ENCODE measurements around the gene GPR15LG.

Gene GPR15LG

DNA sequence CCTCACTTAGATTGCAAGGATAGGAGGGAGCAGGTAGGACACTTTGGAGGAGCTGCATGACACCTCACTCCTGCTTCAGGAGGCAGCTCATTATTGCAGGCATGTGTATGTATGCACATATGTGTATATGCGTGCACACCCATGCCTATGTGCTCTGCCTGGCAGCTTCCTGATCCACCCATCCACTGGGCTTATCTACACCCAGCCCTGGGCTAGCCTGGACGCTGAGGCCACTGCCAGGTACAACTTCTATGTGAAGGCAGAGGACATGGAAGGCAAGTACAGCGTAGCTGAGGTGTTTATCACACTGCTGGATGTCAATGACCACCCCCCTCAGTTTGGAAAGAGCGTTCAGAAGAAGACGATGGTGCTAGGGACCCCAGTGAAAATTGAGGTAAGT is 38.4 kb downstream of the GPR15LG start:
- no peak for DNase-seq
- Histone ChIP-seq H3K27ac (ENCODE audit: insufficient read depth, low read length, poor library complexity, severe bottlenecking) (no peak overlapping the region), H3K4me3 (ENCODE audit: insufficient read depth, low read depth, low read length, poor library complexity, severe bottlenecking) (no peak overlapping the region), H3K9me3 (ENCODE audit: control insufficient read depth, low read length) (no peaks in the 10 kb centered on the region), H3K4me1 (ENCODE audit: control insufficient read depth, insufficient read depth, low read length, poor library complexity, severe bottlenecking) (no peaks in the 10 kb centered on the region), H3K36me3 (ENCODE audit: control insufficient read depth, insufficient read depth, low read length) (no peaks in the 10 kb centered on the region), H3K27me3 (replicated peaks; ENCODE audit: control insufficient read depth, insufficient read depth, low read length, poor library complexity, severe bottlenecking) (no peaks in the 10 kb centered on the region)

DNA sequence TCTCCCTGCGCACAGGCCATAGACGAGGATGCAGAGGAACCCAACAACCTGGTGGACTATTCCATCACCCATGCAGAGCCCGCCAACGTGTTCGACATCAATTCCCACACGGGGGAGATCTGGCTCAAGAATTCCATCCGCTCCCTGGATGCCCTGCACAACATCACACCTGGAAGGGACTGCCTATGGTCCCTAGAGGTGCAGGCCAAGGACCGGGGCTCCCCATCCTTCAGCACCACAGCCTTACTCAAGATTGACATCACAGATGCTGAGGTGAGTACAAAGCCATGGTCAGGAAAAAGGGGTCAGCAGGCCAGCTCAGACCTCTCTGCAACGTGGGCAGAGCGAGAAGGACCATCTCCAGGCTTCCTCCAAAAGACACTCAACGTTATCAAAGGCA is 39.5 kb downstream of the GPR15LG start:
- H3K36me3 ChIP-seq (ENCODE audit: control insufficient read depth, insufficient read depth, low read length): no peaks in the 10 kb centered on the region
- no peaks in the 10 kb centered on the region for H3K27me3 ChIP-seq (replicated peaks; ENCODE audit: control insufficient read depth, insufficient read depth, low read length, poor library complexity, severe bottlenecking)
- H3K27ac ChIP-seq (ENCODE audit: insufficient read depth, low read length, poor library complexity, severe bottlenecking): no peak overlapping the region
- no peak overlapping the region for H3K4me3 ChIP-seq (ENCODE audit: insufficient read depth, low read depth, low read length, poor library complexity, severe bottlenecking)
- no peaks in the 10 kb centered on the region for H3K4me1 ChIP-seq (ENCODE audit: control insufficient read depth, insufficient read depth, low read length, poor library complexity, severe bottlenecking)
- no peaks in the 10 kb centered on the region for H3K9me3 ChIP-seq (ENCODE audit: control insufficient read depth, low read length)
- no peak for DNase-seq

DNA sequence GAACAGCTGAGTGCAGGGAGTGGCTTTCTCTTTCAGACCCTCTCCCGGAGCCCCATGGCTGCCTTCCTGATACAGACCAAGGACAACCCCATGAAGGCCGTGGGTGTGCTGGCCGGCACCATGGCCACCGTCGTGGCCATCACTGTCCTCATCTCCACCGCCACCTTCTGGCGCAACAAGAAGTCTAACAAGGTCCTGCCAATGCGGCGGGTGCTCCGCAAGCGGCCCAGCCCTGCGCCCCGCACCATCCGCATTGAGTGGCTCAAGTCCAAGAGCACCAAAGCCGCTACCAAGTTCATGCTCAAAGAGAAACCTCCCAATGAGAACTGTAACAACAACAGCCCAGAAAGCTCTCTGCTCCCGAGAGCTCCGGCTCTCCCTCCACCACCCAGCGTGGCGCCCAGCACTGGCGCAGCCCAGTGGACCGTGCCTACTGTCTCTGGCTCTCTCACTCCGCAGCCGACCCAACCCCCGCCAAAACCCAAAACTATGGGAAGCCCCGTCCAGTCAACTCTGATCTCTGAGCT is 40.5 kb downstream of the GPR15LG start:
- Histone ChIP-seq H3K27me3 (replicated peaks; ENCODE audit: control insufficient read depth, insufficient read depth, low read length, poor library complexity, severe bottlenecking) (no peaks in the 10 kb centered on the region), H3K9me3 (ENCODE audit: control insufficient read depth, low read length) (no peaks in the 10 kb centered on the region), H3K4me1 (ENCODE audit: control insufficient read depth, insufficient read depth, low read length, poor library complexity, severe bottlenecking) (no peaks in the 10 kb centered on the region), H3K27ac (ENCODE audit: insufficient read depth, low read length, poor library complexity, severe bottlenecking) (no peak overlapping the region), H3K4me3 (ENCODE audit: insufficient read depth, low read depth, low read length, poor library complexity, severe bottlenecking) (no peak overlapping the region), H3K36me3 (ENCODE audit: control insufficient read depth, insufficient read depth, low read length) (no peaks in the 10 kb centered on the region)
- no peak for DNase-seq

DNA sequence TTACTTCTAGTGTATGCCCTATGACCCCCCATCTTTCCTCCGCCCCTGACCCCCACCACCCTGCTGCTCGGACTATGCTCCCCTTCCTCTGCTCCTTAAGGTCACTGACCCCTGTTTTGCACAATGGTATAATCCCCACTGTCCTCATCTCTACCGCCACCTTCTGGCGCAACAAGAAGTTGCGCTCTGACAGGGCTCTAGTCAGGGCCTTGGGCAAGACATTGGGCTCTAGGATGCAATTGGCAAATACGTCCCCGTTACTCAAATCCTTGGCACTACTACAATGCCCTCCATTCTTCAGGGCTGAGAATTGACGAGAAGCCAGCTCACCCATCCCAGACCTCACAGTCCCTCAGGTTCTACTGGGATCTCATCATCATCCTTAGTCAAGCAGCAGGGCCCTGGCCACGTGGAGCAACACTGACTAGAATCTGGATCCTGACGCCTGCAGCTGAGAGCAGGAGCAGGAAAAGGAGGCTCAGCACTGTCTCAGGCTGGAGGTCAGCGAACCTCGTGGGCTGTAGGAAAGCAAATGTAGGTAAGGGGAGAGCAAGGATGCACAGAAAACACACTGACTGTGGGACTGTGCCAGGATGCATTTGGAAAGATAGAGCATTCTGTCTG is 41.1 kb downstream of the GPR15LG start:
- no peak overlapping the region for H3K4me3 ChIP-seq (ENCODE audit: insufficient read depth, low read depth, low read length, poor library complexity, severe bottlenecking)
- H3K27me3 ChIP-seq (replicated peaks; ENCODE audit: control insufficient read depth, insufficient read depth, low read length, poor library complexity, severe bottlenecking): no peaks in the 10 kb centered on the region
- H3K27ac ChIP-seq (ENCODE audit: insufficient read depth, low read length, poor library complexity, severe bottlenecking): no peak overlapping the region
- DNase-seq: no peak
- H3K4me1 ChIP-seq (ENCODE audit: control insufficient read depth, insufficient read depth, low read length, poor library complexity, severe bottlenecking): no peaks in the 10 kb centered on the region
- no peaks in the 10 kb centered on the region for H3K9me3 ChIP-seq (ENCODE audit: control insufficient read depth, low read length)
- no peaks in the 10 kb centered on the region for H3K36me3 ChIP-seq (ENCODE audit: control insufficient read depth, insufficient read depth, low read length)

DNA sequence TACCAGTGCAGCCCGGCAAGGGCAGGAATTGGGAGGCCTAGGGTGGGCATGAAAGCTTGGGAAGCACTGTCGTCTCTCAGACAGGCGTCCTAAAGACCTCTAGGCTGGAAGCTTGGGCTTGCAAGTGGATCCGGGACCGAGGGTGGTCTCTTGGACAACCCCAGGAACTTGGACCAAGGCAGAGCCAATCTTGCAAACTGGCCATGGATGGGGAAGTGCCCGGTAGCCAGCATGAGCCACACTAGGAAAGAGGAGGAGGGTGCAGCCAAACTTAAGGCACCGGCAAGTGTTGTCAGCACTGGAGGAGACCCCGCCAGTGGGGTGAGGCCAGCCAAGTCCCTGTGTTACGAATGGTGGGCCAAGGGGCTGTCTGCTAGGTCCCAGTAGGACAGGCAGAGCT is 43.2 kb downstream of the GPR15LG start:
- no peak for DNase-seq
- H3K9me3 ChIP-seq (ENCODE audit: control insufficient read depth, low read length): no peaks in the 10 kb centered on the region

DNA sequence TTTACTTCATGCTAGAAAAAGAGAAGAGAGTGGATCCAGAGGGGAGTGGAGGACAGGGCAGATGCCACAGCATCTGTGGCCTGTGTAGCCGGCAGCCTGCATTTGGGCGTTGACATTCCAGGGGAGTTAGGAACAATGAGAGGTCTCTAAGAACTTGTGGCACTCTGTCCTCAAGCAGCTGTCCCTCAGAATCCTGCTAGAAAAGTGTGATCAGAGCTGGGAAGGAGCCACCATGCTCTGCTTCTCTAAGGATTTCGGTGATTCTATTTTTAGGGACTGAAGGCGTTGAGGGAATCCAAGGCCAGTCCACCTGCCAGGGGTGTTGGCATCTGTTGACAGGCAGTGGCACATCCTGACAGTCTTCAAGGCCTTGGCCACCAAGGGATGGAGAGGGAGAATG is 44.1 kb downstream of the GPR15LG start:
- no peaks in the 10 kb centered on the region for H3K4me1 ChIP-seq (ENCODE audit: control insufficient read depth, insufficient read depth, low read length, poor library complexity, severe bottlenecking)
- H3K27ac ChIP-seq (ENCODE audit: insufficient read depth, low read length, poor library complexity, severe bottlenecking): no peak overlapping the region
- H3K36me3 ChIP-seq (ENCODE audit: control insufficient read depth, insufficient read depth, low read length): no peaks in the 10 kb centered on the region
- no peak overlapping the region for H3K4me3 ChIP-seq (ENCODE audit: insufficient read depth, low read depth, low read length, poor library complexity, severe bottlenecking)
- H3K9me3 ChIP-seq (ENCODE audit: control insufficient read depth, low read length): no peaks in the 10 kb centered on the region
- H3K27me3 ChIP-seq (replicated peaks; ENCODE audit: control insufficient read depth, insufficient read depth, low read length, poor library complexity, severe bottlenecking): no peaks in the 10 kb centered on the region
- DNase-seq: no peak

More for the DNA sequence above, 43.2 kb downstream of the GPR15LG start:
- H3K4me3 ChIP-seq (ENCODE audit: insufficient read depth, low read depth, low read length, poor library complexity, severe bottlenecking): no peak overlapping the region
- no peaks in the 10 kb centered on the region for H3K4me1 ChIP-seq (ENCODE audit: control insufficient read depth, insufficient read depth, low read length, poor library complexity, severe bottlenecking)
- H3K27me3 ChIP-seq (replicated peaks; ENCODE audit: control insufficient read depth, insufficient read depth, low read length, poor library complexity, severe bottlenecking): no peaks in the 10 kb centered on the region
- no peak overlapping the region for H3K27ac ChIP-seq (ENCODE audit: insufficient read depth, low read length, poor library complexity, severe bottlenecking)
- H3K36me3 ChIP-seq (ENCODE audit: control insufficient read depth, insufficient read depth, low read length): no peaks in the 10 kb centered on the region

DNA sequence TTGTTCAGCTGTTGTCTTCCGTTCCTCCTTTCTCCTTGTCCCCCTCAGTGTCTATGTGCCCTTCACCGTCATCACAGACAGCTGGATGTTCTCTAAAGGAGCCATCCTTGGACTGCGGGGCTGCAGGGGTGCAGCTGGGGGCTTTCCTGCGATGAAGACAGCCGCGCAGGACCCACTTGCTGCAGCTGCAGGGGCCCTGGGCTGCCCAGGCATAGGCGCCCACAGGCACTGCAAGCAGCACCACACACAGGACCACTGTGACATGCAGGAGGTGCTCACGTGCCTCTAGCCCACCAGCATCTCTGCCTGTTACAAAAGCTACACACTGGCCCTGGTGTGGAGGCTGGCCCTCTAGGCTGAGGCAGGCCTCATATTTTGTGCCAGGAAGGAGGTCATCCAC is 48.3 kb downstream of the GPR15LG start:
- Histone ChIP-seq H3K4me3 (ENCODE audit: insufficient read depth, low read depth, low read length, poor library complexity, severe bottlenecking) (no peak overlapping the region), H3K27ac (ENCODE audit: insufficient read depth, low read length, poor library complexity, severe bottlenecking) (no peak overlapping the region)

DNA sequence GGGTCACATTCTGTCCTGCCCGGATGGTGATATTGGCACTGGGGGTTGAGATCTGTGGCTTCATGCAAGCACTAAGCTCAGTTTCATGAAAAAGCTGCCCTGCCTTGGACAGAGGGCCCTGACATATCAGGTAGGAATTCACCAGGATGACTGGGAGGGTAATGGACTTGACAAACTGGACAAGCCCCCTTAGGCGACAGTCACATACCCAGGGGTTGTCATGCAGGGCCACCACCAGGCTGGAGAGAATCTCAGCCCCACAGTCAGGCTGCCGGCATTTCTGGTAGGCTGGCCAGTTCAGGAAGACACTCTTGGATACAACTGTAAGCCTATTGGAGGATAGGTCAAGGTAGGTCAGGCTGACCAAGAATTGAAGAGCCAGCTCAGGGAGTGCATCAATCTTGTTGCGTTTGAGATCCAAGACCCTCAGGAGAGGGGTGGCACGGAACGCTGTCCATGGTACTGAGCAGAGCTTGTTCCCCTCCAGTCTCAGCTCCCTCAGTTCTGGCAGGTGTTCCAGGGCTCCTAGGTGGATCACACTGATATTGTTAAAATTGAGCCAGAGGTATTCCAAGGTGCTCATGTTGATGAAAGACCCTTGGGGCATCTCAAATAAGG is 50.9 kb downstream of the GPR15LG start:
- H3K9me3 ChIP-seq (ENCODE audit: control insufficient read depth, low read length): no peaks in the 10 kb centered on the region
- H3K4me1 ChIP-seq (ENCODE audit: control insufficient read depth, insufficient read depth, low read length, poor library complexity, severe bottlenecking): no peaks in the 10 kb centered on the region
- no peak overlapping the region for H3K4me3 ChIP-seq (ENCODE audit: insufficient read depth, low read depth, low read length, poor library complexity, severe bottlenecking)
- H3K27ac ChIP-seq (ENCODE audit: insufficient read depth, low read length, poor library complexity, severe bottlenecking): no peak overlapping the region
- H3K27me3 ChIP-seq (replicated peaks; ENCODE audit: control insufficient read depth, insufficient read depth, low read length, poor library complexity, severe bottlenecking): no peaks in the 10 kb centered on the region
- no peak for DNase-seq
- H3K36me3 ChIP-seq (ENCODE audit: control insufficient read depth, insufficient read depth, low read length): no peaks in the 10 kb centered on the region

More for the DNA sequence above, 48.3 kb downstream of the GPR15LG start:
- no peak for DNase-seq
- Histone ChIP-seq H3K9me3 (ENCODE audit: control insufficient read depth, low read length) (no peaks in the 10 kb centered on the region), H3K27me3 (replicated peaks; ENCODE audit: control insufficient read depth, insufficient read depth, low read length, poor library complexity, severe bottlenecking) (no peaks in the 10 kb centered on the region), H3K36me3 (ENCODE audit: control insufficient read depth, insufficient read depth, low read length) (no peaks in the 10 kb centered on the region), H3K4me1 (ENCODE audit: control insufficient read depth, insufficient read depth, low read length, poor library complexity, severe bottlenecking) (no peaks in the 10 kb centered on the region)

DNA sequence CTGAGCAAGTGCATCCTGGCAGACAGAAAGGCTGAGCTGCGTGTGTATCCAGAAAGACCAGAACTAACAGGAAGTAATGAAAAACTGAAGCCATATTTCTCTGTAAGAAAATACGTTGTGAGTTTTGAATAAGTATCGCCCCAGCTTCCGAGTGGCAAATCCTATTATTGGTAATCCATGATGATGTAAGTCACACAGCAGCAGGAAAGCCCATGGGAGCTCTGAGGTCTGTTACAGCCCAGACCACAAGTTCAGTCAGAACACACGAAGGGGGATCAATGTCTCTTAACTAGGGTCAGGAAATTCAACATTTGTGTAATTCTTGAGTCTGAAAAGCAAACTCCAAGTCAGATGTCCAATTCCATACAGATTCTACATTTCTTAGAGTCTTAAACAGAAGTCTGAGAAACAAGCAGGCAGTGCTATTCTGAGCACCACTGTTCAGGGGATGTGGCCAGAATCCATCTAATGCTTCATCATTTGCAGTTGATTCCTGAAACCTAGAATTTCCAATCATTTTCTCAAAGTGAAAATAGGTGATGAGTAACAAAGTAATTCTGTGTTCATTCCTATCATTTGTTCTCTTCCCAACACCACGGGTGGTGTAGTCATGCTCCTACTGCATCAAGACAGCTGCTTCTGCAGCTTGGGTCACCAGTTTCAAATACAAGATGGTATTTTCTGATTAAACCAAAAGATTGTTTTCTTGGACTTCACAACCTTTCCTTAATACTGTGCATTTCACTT is 52.0 kb downstream of the GPR15LG start, which contains the start of gene LRIT2:
LRIT2 (minus strand) TSS at position 118 of the 747 bp plus-strand sequence; CDS start at position 94, 24 bp downstream.
- Histone ChIP-seq H3K27ac (ENCODE audit: insufficient read depth, low read length, poor library complexity, severe bottlenecking) (no peak within 1 kb of the TSS), H3K27me3 (replicated peaks; ENCODE audit: control insufficient read depth, insufficient read depth, low read length, poor library complexity, severe bottlenecking) (no peaks in the 10 kb centered on the region), H3K4me3 (ENCODE audit: insufficient read depth, low read depth, low read length, poor library complexity, severe bottlenecking) (no peak within 1 kb of the TSS), H3K9me3 (ENCODE audit: control insufficient read depth, low read length) (no peaks in the 10 kb centered on the region), H3K36me3 (ENCODE audit: control insufficient read depth, insufficient read depth, low read length) (no peaks in the 10 kb centered on the region), H3K4me1 (ENCODE audit: control insufficient read depth, insufficient read depth, low read length, poor library complexity, severe bottlenecking) (no peaks in the 10 kb centered on the region)
- no peak for DNase-seq

DNA sequence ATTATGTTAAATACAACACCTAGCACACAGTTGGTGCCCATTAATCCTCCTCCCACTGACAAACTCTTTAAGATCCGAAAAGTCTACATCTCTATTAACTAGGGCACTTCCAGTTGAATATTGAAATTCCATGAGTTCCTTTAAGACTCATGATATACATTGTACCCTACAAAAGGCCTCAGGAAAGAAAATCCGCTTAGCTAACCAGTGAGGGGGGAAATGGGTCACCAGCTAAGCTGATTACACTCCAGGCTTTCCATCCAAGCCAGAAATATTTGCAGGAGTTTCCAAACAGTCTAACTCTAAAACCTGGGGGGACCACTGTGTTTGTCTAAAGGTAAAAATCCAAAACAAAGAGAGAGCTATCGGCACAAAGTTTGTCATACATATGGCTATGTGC is 53.0 kb downstream of the GPR15LG start:
- no peaks in the 10 kb centered on the region for H3K9me3 ChIP-seq (ENCODE audit: control insufficient read depth, low read length)
- no peaks in the 10 kb centered on the region for H3K27me3 ChIP-seq (replicated peaks; ENCODE audit: control insufficient read depth, insufficient read depth, low read length, poor library complexity, severe bottlenecking)
- no peak overlapping the region for H3K4me3 ChIP-seq (ENCODE audit: insufficient read depth, low read depth, low read length, poor library complexity, severe bottlenecking)
- no peaks in the 10 kb centered on the region for H3K36me3 ChIP-seq (ENCODE audit: control insufficient read depth, insufficient read depth, low read length)
- no peak for DNase-seq
- H3K4me1 ChIP-seq (ENCODE audit: control insufficient read depth, insufficient read depth, low read length, poor library complexity, severe bottlenecking): no peaks in the 10 kb centered on the region
- H3K27ac ChIP-seq (ENCODE audit: insufficient read depth, low read length, poor library complexity, severe bottlenecking): no peak overlapping the region

All from effector memory CD4-positive, alpha-beta T cell (primary cell).